AG10803 (cell line): ENCODE measurements around the gene CHI3L1.

Experiments
- DNase-seq: peaks from one replicate; pipeline ENCODE4 v3.0.0; 2010; ENCODE audit warnings: low read depth
- H3K4me3 ChIP-seq: 2 replicates; pipeline ENCODE4 v1.5.1; 2011; ENCODE audit warnings: mild to moderate bottlenecking, low read length, control low read depth
- CTCF ChIP-seq: conservative IDR thresholded peaks from 2 replicates; pipeline ENCODE4 v1.5.1; 2011; ENCODE audit warnings: mild to moderate bottlenecking, low read length, control low read depth, inconsistent platforms

CHI3L1 gene

GRCh38 chr1:203145321-203146041, 41.0 kb downstream of the CHI3L1 start:
- H3K4me3 ChIP-seq: no peak overlapping the region
- DNase-seq: no peak
- TF ChIP-seq CTCF: no peak

GRCh38 chr1:203144661-203145060, 41.8 kb downstream of the CHI3L1 start:
- TF ChIP-seq CTCF: no peak
- no peak overlapping the region for H3K4me3 ChIP-seq
- DNase-seq: peak; percentile 21

- no peak for DNase-seq
- TF ChIP-seq CTCF: no peak
- no peak overlapping the region for H3K4me3 ChIP-seq
Measured at GRCh38 chr1:203143641-203144040, 42.9 kb downstream of the CHI3L1 start.

GRCh38 chr1:203142684-203143408, 43.7 kb downstream of the CHI3L1 start:
- TF ChIP-seq CTCF: no peak
- no peak for DNase-seq
- no peak overlapping the region for H3K4me3 ChIP-seq

- TF ChIP-seq CTCF: no peak
- H3K4me3 ChIP-seq: no peak overlapping the region
- no peak for DNase-seq
Measured at GRCh38 chr1:203142124-203142523, 44.4 kb downstream of the CHI3L1 start.

GRCh38 chr1:203140743-203141520, 45.6 kb downstream of the CHI3L1 start:
- no peak for DNase-seq
- no peak for TF ChIP-seq CTCF

More at GRCh38 chr1:203140743-203141520, 45.6 kb downstream of the CHI3L1 start:
- H3K4me3 ChIP-seq: no peak overlapping the region
